Skeletal muscle satellite cell (primary cell): Measurements from ENCODE around the gene DNAJC22.

Experiments
- H3K27me3 ChIP-seq: 2 replicates; pipeline ENCODE4 v1.7.0; 2013; ENCODE audit warnings: low read length; ENCODE audit not compliant: control insufficient read depth, insufficient read depth
- H3K36me3 ChIP-seq: 2 replicates; pipeline ENCODE4 v1.7.0; 2013; ENCODE audit warnings: mild to moderate bottlenecking, control low read depth, low read length; ENCODE audit not compliant: insufficient read depth
- H3K4me1 ChIP-seq: 2 replicates; pipeline ENCODE4 v1.7.0; 2013; ENCODE audit warnings: low read length; ENCODE audit not compliant: control insufficient read depth, insufficient read depth
- H3K4me2 ChIP-seq: 2 replicates; pipeline ENCODE4 v1.7.0; 2013; ENCODE audit warnings: mild to moderate bottlenecking, low read length
- H3K4me3 ChIP-seq: 2 replicates; pipeline ENCODE4 v1.7.0; 2013; ENCODE audit warnings: low read length
- H3K9ac ChIP-seq: 2 replicates; pipeline ENCODE4 v1.7.0; 2013; ENCODE audit warnings: mild to moderate bottlenecking, low read depth, low read length, moderate library complexity
- H3K9me3 ChIP-seq: replicated peaks from 2 replicates; pipeline ENCODE4 v1.7.0; 2013; ENCODE audit warnings: mild to moderate bottlenecking, control low read depth, low read length

The DNAJC22 gene

GRCh38 chr12:49322367-49322707 lies 24.4 kb upstream of the DNAJC22 start:
- Histone ChIP-seq H3K4me1 (peaks cover 12% of the 10 kb centered on the region), H3K36me3 (peaks cover 19% of the 10 kb centered on the region), H3K4me3 (peak overlapping the region; percentile 85), H3K9me3 (no peaks in the 10 kb centered on the region), H3K27me3 (no peaks in the 10 kb centered on the region), H3K9ac (peak overlapping the region; percentile 87), H3K4me2 (peak overlapping the region; percentile 81)

DNA sequence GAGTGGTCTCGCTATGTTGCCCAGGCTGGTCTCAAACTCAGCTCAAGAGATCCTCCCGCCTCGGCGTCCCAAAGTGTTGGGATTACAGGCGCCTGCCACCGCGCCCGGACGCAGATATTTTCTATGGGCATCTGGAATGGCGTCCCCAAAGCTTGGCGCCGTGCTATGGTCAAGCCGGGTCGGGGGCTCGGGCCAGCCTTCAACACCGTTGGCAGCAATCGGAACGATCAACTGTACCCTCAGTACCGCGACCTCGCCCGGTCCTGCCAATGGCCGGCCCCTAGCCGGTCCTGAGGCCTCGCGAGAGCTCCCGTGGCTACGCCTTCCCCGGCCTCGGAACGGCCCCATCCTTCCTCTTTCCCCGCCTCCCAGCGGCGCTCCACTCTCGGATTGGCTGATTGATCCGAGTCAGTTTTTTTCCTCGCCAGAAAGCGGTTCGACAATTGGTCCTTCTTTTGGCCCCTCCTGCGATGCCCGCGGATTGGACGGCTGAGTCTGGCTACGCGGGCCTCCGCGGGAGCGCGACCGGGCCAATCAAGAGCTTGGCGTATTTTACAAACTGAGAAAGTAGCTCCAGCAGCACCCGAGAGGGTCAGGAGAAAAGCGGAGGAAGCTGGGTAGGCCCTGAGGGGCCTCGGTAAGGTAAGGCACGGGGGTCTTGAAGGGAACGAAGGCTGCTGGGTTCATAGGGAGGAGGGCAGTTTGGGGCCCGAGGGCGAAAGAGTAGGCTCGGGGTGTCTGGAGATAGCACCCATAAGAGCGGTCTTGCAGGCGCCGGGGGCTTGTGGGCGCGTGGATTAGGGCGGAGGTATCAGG lies 23.8 kb upstream of the DNAJC22 start, which contains the start of gene TROAP:
Gene TROAP (plus strand): TSS at position 548 of the 816 bp plus-strand sequence. CDS start 354 bp downstream, outside the sequence.
- Histone ChIP-seq H3K36me3 (peaks cover 22% of the 10 kb centered on the region), H3K4me1 (peaks cover 12% of the 10 kb centered on the region), H3K27me3 (no peaks in the 10 kb centered on the region), H3K4me3 (peak within 1 kb of the TSS; percentile 88), H3K9me3 (no peaks in the 10 kb centered on the region), H3K9ac (peak within 1 kb of the TSS; percentile 87), H3K4me2 (peak within 1 kb of the TSS; percentile 88)

DNA sequence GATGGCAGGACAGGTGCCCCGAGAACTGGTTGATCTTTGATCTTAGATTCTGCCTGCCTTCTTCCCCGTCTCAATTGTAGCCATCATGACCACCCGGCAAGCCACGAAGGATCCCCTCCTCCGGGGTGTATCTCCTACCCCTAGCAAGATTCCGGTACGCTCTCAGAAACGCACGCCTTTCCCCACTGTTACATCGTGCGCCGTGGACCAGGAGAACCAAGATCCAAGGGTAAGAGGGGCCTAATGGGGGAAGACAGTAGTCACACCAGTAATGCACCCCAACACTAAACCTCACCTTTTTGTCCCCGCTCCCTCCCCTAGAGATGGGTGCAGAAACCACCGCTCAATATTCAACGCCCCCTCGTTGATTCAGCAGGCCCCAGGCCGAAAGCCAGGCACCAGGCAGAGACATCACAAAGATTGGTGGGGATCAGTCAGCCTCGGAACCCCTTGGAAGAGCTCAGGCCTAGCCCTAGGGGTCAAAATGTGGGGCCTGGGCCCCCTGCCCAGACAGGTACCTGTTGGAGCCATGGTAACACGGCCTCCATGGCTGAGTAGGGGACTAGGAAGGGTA lies 23.1 kb upstream of the DNAJC22 start:
- peak overlapping the region; percentile 88 for H3K4me3 ChIP-seq
- H3K9me3 ChIP-seq = no peaks in the 10 kb centered on the region
- H3K27me3 ChIP-seq = no peaks in the 10 kb centered on the region
- peaks cover 22% of the 10 kb centered on the region for H3K36me3 ChIP-seq
- peaks cover 12% of the 10 kb centered on the region for H3K4me1 ChIP-seq
- peak overlapping the region; percentile 81 for H3K9ac ChIP-seq
- H3K4me2 ChIP-seq = peak overlapping the region; percentile 88

DNA sequence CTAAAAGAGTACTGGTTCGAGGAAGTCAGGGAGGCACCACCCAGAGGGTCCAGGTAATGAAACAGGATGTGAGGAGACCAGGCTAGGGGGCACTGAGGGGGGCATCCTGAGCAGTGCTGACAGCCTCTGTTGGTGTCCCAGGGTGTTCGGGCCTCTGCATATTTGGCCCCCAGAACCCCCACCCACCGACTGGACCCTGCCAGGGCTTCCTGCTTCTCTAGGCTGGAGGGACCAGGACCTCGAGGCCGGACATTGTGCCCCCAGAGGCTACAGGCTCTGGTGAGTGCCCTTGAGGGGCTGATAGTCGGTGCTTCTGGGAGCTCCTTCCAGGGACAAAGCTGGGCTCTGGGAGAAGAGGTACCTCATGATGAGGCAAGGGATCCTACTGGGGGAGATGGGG lies 21.1 kb upstream of the DNAJC22 start:
- Histone ChIP-seq H3K9me3 (no peaks in the 10 kb centered on the region), H3K4me1 (peaks cover 12% of the 10 kb centered on the region), H3K27me3 (no peaks in the 10 kb centered on the region), H3K4me2 (no peak overlapping the region), H3K4me3 (no peak overlapping the region), H3K36me3 (peaks cover 28% of the 10 kb centered on the region), H3K9ac (no peak overlapping the region)

GRCh38 chr12:49327368-49327767 lies 19.3 kb upstream of the DNAJC22 start:
- H3K4me2 ChIP-seq = no peak overlapping the region
- H3K4me3 ChIP-seq = no peak overlapping the region
- no peaks in the 10 kb centered on the region for H3K27me3 ChIP-seq
- H3K4me1 ChIP-seq = peaks cover 14% of the 10 kb centered on the region
- no peak overlapping the region for H3K9ac ChIP-seq
- no peaks in the 10 kb centered on the region for H3K9me3 ChIP-seq
- peaks cover 33% of the 10 kb centered on the region for H3K36me3 ChIP-seq

- H3K4me1 ChIP-seq = peaks cover 13% of the 10 kb centered on the region
- no peaks in the 10 kb centered on the region for H3K9me3 ChIP-seq
- peaks cover 33% of the 10 kb centered on the region for H3K36me3 ChIP-seq
Observed at GRCh38 chr12:49327887-49328286, 18.8 kb upstream of the DNAJC22 start.

DNA sequence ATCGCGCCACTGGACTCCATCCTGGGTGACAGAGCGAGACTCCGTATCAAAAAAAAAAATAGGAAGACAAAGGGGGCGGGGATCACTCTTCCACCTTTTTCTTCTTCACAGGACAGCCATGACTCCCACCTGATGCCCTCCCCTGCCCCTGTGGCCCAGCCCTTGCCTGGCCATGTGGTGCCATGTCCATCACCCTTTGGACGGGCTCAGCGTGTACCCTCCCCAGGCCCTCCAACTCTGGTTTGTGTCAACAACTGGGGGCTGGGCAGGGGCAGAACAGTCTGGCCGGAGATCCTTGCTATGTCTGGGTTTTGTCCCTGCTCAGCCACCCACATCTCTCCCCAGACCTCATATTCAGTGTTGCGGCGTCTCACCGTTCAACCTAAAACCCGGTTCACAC lies 17.9 kb upstream of the DNAJC22 start:
- H3K9ac ChIP-seq = no peak overlapping the region
- peaks cover 33% of the 10 kb centered on the region for H3K36me3 ChIP-seq
- no peak overlapping the region for H3K4me3 ChIP-seq
- H3K27me3 ChIP-seq = peaks cover 2% of the 10 kb centered on the region
- H3K9me3 ChIP-seq = no peaks in the 10 kb centered on the region
- H3K4me1 ChIP-seq = peaks cover 10% of the 10 kb centered on the region
- H3K4me2 ChIP-seq = no peak overlapping the region

More at GRCh38 chr12:49327887-49328286, 18.8 kb upstream of the DNAJC22 start:
- no peak overlapping the region for H3K4me3 ChIP-seq
- no peaks in the 10 kb centered on the region for H3K27me3 ChIP-seq
- H3K4me2 ChIP-seq = no peak overlapping the region
- H3K9ac ChIP-seq = no peak overlapping the region

GRCh38 chr12:49330032-49330619 lies 16.6 kb upstream of the DNAJC22 start:
- Histone ChIP-seq H3K27me3 (peaks cover 2% of the 10 kb centered on the region), H3K4me2 (no peak overlapping the region), H3K4me3 (no peak overlapping the region), H3K9me3 (no peaks in the 10 kb centered on the region), H3K4me1 (peaks cover 7% of the 10 kb centered on the region), H3K36me3 (peaks cover 33% of the 10 kb centered on the region), H3K9ac (no peak overlapping the region)

DNA sequence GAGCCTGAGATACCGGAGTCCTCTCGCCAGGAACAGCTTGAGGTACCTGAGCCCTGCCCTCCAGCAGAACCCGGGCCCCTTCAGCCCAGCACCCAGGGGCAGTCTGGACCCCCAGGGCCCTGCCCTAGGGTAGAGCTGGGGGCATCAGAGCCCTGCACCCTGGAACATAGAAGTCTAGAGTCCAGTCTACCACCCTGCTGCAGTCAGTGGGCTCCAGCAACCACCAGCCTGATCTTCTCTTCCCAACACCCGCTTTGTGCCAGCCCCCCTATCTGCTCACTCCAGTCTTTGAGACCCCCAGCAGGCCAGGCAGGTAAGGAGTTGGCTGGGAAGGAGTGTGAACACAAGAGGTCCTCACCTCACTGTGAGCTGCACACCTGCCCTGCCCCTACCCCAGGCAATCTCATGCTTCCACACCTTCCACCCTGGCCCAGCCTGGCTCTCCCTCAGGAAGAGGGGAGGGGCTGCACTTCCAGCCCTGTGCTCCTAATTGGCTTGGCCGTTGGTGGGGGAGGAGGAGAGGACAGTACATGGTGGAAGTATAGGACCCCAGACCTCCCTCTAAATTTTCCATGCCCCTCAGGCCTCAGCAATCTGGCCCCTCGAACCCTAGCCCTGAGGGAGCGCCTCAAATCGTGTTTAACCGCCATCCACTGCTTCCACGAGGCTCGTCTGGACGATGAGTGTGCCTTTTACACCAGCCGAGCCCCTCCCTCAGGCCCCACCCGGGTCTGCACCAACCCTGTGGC lies 15.9 kb upstream of the DNAJC22 start:
- Histone ChIP-seq H3K36me3 (peaks cover 28% of the 10 kb centered on the region), H3K4me2 (peak overlapping the region; percentile 38), H3K27me3 (peaks cover 8% of the 10 kb centered on the region), H3K9ac (no peak overlapping the region), H3K4me1 (peaks cover 7% of the 10 kb centered on the region), H3K9me3 (no peaks in the 10 kb centered on the region), H3K4me3 (no peak overlapping the region)

- H3K36me3 ChIP-seq = peaks cover 21% of the 10 kb centered on the region
- peak overlapping the region; percentile 38 for H3K4me2 ChIP-seq
- H3K4me3 ChIP-seq = no peak overlapping the region
- peaks cover 14% of the 10 kb centered on the region for H3K27me3 ChIP-seq
- peaks cover 9% of the 10 kb centered on the region for H3K4me1 ChIP-seq
- H3K9me3 ChIP-seq = no peaks in the 10 kb centered on the region
- no peak overlapping the region for H3K9ac ChIP-seq
Observed at GRCh38 chr12:49331380-49332222, 15.1 kb upstream of the DNAJC22 start.
